Mucosa of rectum (tissue), 2 donors: ENCODE measurements around the gene MYH7.
"Not testable (repeated sequence)": the region's sequence is repeated elsewhere in the genome, so short reads cannot be mapped to it uniquely, and the experiment has no call there.

Source experiments
- H3K27ac ChIP-seq, 2 donors: one replicate each; pipeline ENCODE4 v1.7.0; 2013; ENCODE audit warnings: inconsistent platforms in 2 of 2, low read depth in 2 of 2, low read length in 2 of 2
- H3K27me3 ChIP-seq, 2 donors: one replicate each; pipeline ENCODE4 v1.7.0; 2013; ENCODE audit warnings: low read length in 2 of 2; ENCODE audit not compliant: control insufficient read depth in 2 of 2, insufficient read depth in 2 of 2
- H3K36me3 ChIP-seq, 2 donors: one replicate each; pipeline ENCODE4 v1.7.0; 2013; ENCODE audit warnings: low read length in 2 of 2; ENCODE audit not compliant: control insufficient read depth in 2 of 2, insufficient read depth in 2 of 2
- H3K4me1 ChIP-seq, 2 donors: one replicate each; pipeline ENCODE4 v1.7.0; 2013; ENCODE audit warnings: low read length in 2 of 2, mild to moderate bottlenecking in 1 of 2; ENCODE audit not compliant: control insufficient read depth in 2 of 2, insufficient read depth in 2 of 2
- H3K4me3 ChIP-seq, 2 donors: one replicate each; pipeline ENCODE4 v1.7.0; 2013; ENCODE audit warnings: low read length in 2 of 2
- H3K9ac ChIP-seq, 2 donors: one replicate each; pipeline ENCODE4 v1.7.0; 2013; ENCODE audit warnings: low read length in 2 of 2, low read depth in 1 of 2, mild to moderate bottlenecking in 1 of 2
- H3K9me3 ChIP-seq, 2 donors: one replicate each; pipeline ENCODE4 v1.7.0; 2013; ENCODE audit warnings: low read length in 2 of 2; ENCODE audit not compliant: control insufficient read depth in 2 of 2
- donor health status: healthy.
- donor health status: Normal muscosa, but diverticular disease.

The MYH7 gene

GRCh38 chr14:23399591-23399990 lies 35.9 kb downstream of the MYH7 start:
- no peak overlapping the region for H3K27ac ChIP-seq
- H3K36me3 ChIP-seq, result no peaks in the 10 kb centered on the region
- no peaks in the 10 kb centered on the region for H3K4me1 ChIP-seq
- H3K4me3 ChIP-seq, result no peak overlapping the region
- H3K27me3 ChIP-seq, result peaks cover 0 to 6% of the 10 kb centered on the region in 2 donors
- no peak overlapping the region for H3K9ac ChIP-seq
- no peaks in the 10 kb centered on the region for H3K9me3 ChIP-seq

- H3K36me3 ChIP-seq, result no peaks in the 10 kb centered on the region
- H3K27me3 ChIP-seq, result peaks cover 0 to 6% of the 10 kb centered on the region in 2 donors
- H3K27ac ChIP-seq, result no peak overlapping the region
- no peak overlapping the region for H3K4me3 ChIP-seq
- H3K9me3 ChIP-seq, result no peaks in the 10 kb centered on the region
- no peaks in the 10 kb centered on the region for H3K4me1 ChIP-seq
- H3K9ac ChIP-seq, result no peak overlapping the region
Measured at GRCh38 chr14:23399136-23399535, 36.3 kb downstream of the MYH7 start.

GRCh38 chr14:23398348-23398747 lies 37.1 kb downstream of the MYH7 start:
- Histone ChIP-seq H3K27me3 (peaks cover 0 to 3% of the 10 kb centered on the region in 2 donors), H3K27ac (no peak overlapping the region), H3K9me3 (no peaks in the 10 kb centered on the region), H3K4me1 (no peaks in the 10 kb centered on the region), H3K9ac (no peak overlapping the region), H3K36me3 (no peaks in the 10 kb centered on the region), H3K4me3 (no peak overlapping the region)

GRCh38 chr14:23396781-23397407 lies 38.6 kb downstream of the MYH7 start:
- H3K4me1 ChIP-seq, result no peaks in the 10 kb centered on the region
- peaks cover 0 to 3% of the 10 kb centered on the region in 2 donors for H3K27me3 ChIP-seq
- H3K4me3 ChIP-seq, result no peak overlapping the region
- no peaks in the 10 kb centered on the region for H3K9me3 ChIP-seq
- no peak overlapping the region for H3K27ac ChIP-seq
- no peak overlapping the region for H3K9ac ChIP-seq
- no peaks in the 10 kb centered on the region for H3K36me3 ChIP-seq

- H3K4me3 ChIP-seq, result no peak overlapping the region
- no peaks in the 10 kb centered on the region for H3K4me1 ChIP-seq
- H3K9me3 ChIP-seq, result no peaks in the 10 kb centered on the region
- no peaks in the 10 kb centered on the region for H3K27me3 ChIP-seq
- H3K36me3 ChIP-seq, result no peaks in the 10 kb centered on the region
- H3K27ac ChIP-seq, result no peak overlapping the region
- no peak overlapping the region for H3K9ac ChIP-seq
Measured at GRCh38 chr14:23396126-23396525, 39.3 kb downstream of the MYH7 start.

- Histone ChIP-seq H3K9ac (no peak overlapping the region), H3K36me3 (no peaks in the 10 kb centered on the region), H3K27me3 (no peaks in the 10 kb centered on the region), H3K4me1 (no peaks in the 10 kb centered on the region), H3K4me3 (no peak overlapping the region), H3K27ac (no peak overlapping the region), H3K9me3 (no peaks in the 10 kb centered on the region)
Measured at GRCh38 chr14:23392613-23393012, 42.8 kb downstream of the MYH7 start.

- not testable (repeated sequence) for H3K9me3 ChIP-seq, H3K4me3 ChIP-seq, H3K27ac ChIP-seq, H3K9ac ChIP-seq, H3K4me1 ChIP-seq, H3K27me3 ChIP-seq, H3K36me3 ChIP-seq
Measured at GRCh38 chr14:23389871-23390270, 45.6 kb downstream of the MYH7 start.

GRCh38 chr14:23389396-23389795 lies 46.1 kb downstream of the MYH7 start:
- H3K27ac ChIP-seq, result no peak overlapping the region
- H3K4me3 ChIP-seq, result no peak overlapping the region
- no peaks in the 10 kb centered on the region for H3K4me1 ChIP-seq
- no peaks in the 10 kb centered on the region for H3K9me3 ChIP-seq
- H3K9ac ChIP-seq, result no peak overlapping the region
- no peaks in the 10 kb centered on the region for H3K36me3 ChIP-seq
- H3K27me3 ChIP-seq, result no peaks in the 10 kb centered on the region

GRCh38 chr14:23388996-23389395 lies 46.5 kb downstream of the MYH7 start:
- Histone ChIP-seq H3K27me3 (no peaks in the 10 kb centered on the region), H3K9ac (no peak overlapping the region), H3K4me1 (no peaks in the 10 kb centered on the region), H3K4me3 (no peak overlapping the region), H3K9me3 (no peaks in the 10 kb centered on the region), H3K27ac (no peak overlapping the region), H3K36me3 (no peaks in the 10 kb centered on the region)

GRCh38 chr14:23387916-23388882 lies 47.3 kb downstream of the MYH7 start:
- Histone ChIP-seq H3K27ac (no peak overlapping the region), H3K9me3 (no peaks in the 10 kb centered on the region), H3K36me3 (no peaks in the 10 kb centered on the region), H3K4me3 (no peak overlapping the region), H3K9ac (no peak overlapping the region), H3K4me1 (no peaks in the 10 kb centered on the region), H3K27me3 (no peaks in the 10 kb centered on the region)
